DND-41 (cell line): ENCODE results near the gene ASB7.

Experiments used
- CTCF ChIP-seq: IDR thresholded peaks from 2 replicates; pipeline ENCODE4 v1.5.1; 2012; ENCODE audit warnings: borderline replicate concordance, low read length, moderate library complexity, mild to moderate bottlenecking; ENCODE audit not compliant: poor library complexity, severe bottlenecking; ENCODE audit errors: extremely low read depth
- EZH2 ChIP-seq: IDR thresholded peaks from 3 replicates; pipeline ENCODE4 v1.6.1; 2012; ENCODE audit warnings: borderline replicate concordance, low read depth, mild to moderate bottlenecking, moderate library complexity, low read length, inconsistent platforms; ENCODE audit not compliant: severe bottlenecking

DNA sequence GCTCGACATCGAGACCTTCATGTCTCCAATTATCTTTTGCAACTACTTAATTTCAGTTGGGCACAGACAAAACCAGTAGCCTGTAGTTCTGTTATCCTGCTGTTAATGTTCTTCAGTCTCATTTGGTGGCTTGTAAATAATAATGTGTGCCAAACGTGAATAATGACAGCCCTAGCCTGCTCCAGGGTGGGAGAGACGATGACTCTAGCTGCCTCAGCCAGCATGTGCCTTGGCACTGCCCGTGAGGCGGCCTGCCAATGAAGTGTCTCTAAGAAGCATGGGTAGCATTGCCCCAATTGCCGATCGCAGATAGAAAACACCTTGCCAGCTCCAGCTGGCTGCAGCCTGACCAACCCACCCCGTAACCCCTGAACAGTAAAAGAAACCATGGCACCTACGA lies 58.8 kb downstream of the ASB7 start:
- TF ChIP-seq CTCF (no peak), EZH2 (no peak)
